ENCODE measurements around the gene STPG1.

Gene STPG1

GRCh38 chr1:24425441-24425840, 11.9 kb upstream of the STPG1 start:
- Histone ChIP-seq H3K4me1 (ENCODE audit: control insufficient read depth, insufficient read depth, low read length) (no peaks in the 10 kb centered on the region), H3K9me3 (replicated peaks; ENCODE audit: low read length) (no peaks in the 10 kb centered on the region), H3K4me3 (ENCODE audit: low read length) (no peak overlapping the region), H3K4me2 (ENCODE audit: low read length) (no peak overlapping the region), H3K9ac (ENCODE audit: low read depth, low read length) (no peak overlapping the region), H3K36me3 (ENCODE audit: insufficient read depth, low read length) (peaks cover 14% of the 10 kb centered on the region), H3K27me3 (ENCODE audit: control insufficient read depth, insufficient read depth, low read length) (no peaks in the 10 kb centered on the region)

DNA sequence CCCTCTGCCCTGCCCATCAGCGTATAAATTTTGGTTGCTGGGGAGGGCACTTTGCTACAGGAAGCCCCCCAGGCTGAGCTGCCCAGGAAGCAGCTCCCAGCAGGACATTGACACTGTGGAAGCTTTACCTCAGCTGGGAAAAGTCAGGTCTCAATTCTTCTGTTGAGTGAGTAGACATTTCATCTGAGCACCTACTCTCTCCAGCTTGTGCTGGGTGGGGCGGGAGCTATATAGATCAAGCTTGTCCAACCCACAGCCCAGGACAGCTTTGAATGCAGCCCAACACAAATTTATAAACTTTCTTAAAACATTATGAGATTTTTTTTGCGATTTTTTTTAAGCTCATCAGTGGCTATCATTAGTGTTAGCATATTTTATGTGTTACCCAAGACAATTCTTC, 11.4 kb upstream of the STPG1 start:
- Histone ChIP-seq H3K4me3 (ENCODE audit: low read length) (no peak overlapping the region), H3K36me3 (ENCODE audit: insufficient read depth, low read length) (peaks cover 14% of the 10 kb centered on the region), H3K4me2 (ENCODE audit: low read length) (no peak overlapping the region), H3K9ac (ENCODE audit: low read depth, low read length) (no peak overlapping the region), H3K27me3 (ENCODE audit: control insufficient read depth, insufficient read depth, low read length) (no peaks in the 10 kb centered on the region), H3K9me3 (replicated peaks; ENCODE audit: low read length) (no peaks in the 10 kb centered on the region), H3K4me1 (ENCODE audit: control insufficient read depth, insufficient read depth, low read length) (no peaks in the 10 kb centered on the region)

- H3K9ac ChIP-seq (ENCODE audit: low read depth, low read length): no peak overlapping the region
- no peak overlapping the region for H3K4me2 ChIP-seq (ENCODE audit: low read length)
- peaks cover 3% of the 10 kb centered on the region for H3K4me1 ChIP-seq (ENCODE audit: control insufficient read depth, insufficient read depth, low read length)
- H3K9me3 ChIP-seq (replicated peaks; ENCODE audit: low read length): no peaks in the 10 kb centered on the region
- no peak overlapping the region for H3K4me3 ChIP-seq (ENCODE audit: low read length)
- H3K27me3 ChIP-seq (ENCODE audit: control insufficient read depth, insufficient read depth, low read length): no peaks in the 10 kb centered on the region
- H3K36me3 ChIP-seq (ENCODE audit: insufficient read depth, low read length): peaks cover 14% of the 10 kb centered on the region
Observed at GRCh38 chr1:24424207-24424606, 10.6 kb upstream of the STPG1 start.

- Histone ChIP-seq H3K4me3 (ENCODE audit: low read length) (no peak overlapping the region), H3K9ac (ENCODE audit: low read depth, low read length) (no peak overlapping the region), H3K4me2 (ENCODE audit: low read length) (no peak overlapping the region), H3K4me1 (ENCODE audit: control insufficient read depth, insufficient read depth, low read length) (peaks cover 29% of the 10 kb centered on the region), H3K27me3 (ENCODE audit: control insufficient read depth, insufficient read depth, low read length) (no peaks in the 10 kb centered on the region), H3K36me3 (ENCODE audit: insufficient read depth, low read length) (peaks cover 14% of the 10 kb centered on the region), H3K9me3 (replicated peaks; ENCODE audit: low read length) (no peaks in the 10 kb centered on the region)
Observed at GRCh38 chr1:24421502-24421901, 7.9 kb upstream of the STPG1 start.

DNA sequence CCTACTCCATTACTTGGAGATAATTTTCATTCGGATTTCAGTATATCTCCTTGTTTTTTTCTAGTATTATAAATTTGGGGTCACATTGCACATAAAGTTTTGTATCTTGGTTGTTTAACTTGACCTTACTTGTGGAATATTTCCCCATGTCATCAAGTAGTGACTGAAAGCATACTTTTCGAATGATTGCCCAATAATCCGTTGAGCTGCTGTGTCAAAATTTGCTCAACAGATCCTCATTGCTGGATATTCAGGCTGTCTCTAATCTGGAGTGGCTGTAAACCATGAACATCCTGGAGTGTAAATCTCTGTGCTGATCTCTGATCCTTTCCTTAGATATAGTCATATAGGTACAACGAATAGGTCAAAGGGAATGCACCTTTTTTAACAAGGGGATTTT, 7.0 kb upstream of the STPG1 start:
- H3K4me2 ChIP-seq (ENCODE audit: low read length): no peak overlapping the region
- peaks cover 35% of the 10 kb centered on the region for H3K4me1 ChIP-seq (ENCODE audit: control insufficient read depth, insufficient read depth, low read length)
- no peaks in the 10 kb centered on the region for H3K9me3 ChIP-seq (replicated peaks; ENCODE audit: low read length)
- peaks cover 14% of the 10 kb centered on the region for H3K36me3 ChIP-seq (ENCODE audit: insufficient read depth, low read length)
- H3K9ac ChIP-seq (ENCODE audit: low read depth, low read length): no peak overlapping the region
- H3K27me3 ChIP-seq (ENCODE audit: control insufficient read depth, insufficient read depth, low read length): no peaks in the 10 kb centered on the region
- H3K4me3 ChIP-seq (ENCODE audit: low read length): no peak overlapping the region

DNA sequence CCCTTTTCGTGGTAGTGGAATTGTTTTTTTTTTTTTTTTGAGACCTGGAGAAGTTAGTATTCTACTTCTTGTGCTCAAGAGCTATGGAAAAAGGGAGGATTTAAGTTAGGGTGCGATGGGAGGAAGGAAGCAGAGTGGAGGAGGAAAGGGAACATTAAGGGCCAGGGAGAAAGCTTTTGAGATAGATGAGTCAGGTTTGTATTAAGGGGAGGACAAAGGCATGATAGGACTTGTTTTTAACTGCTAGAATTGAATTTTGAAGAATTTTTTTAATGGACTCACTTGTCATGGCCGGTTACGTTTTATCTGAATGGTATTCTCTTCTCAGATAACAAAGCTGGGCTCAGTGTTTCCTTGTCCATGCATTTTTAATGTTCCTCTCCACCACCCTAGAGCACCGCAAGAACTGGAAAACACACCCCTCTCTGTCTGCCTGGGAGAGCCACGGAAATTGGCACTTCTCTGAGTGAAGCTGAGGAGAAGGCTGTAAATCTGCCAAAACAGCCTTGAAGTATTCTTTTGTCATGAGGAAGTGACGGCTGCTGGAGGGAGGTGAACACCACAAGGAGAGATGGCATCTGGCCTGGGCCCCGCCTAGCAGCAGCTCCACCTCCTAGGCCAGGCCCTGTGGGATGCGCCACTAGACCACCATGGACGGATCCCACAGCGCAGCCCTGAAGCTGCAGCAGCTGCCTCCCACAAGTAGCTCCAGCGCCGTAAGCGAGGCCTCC, 5.5 kb upstream of the STPG1 start:
- peaks cover 35% of the 10 kb centered on the region for H3K4me1 ChIP-seq (ENCODE audit: control insufficient read depth, insufficient read depth, low read length)
- H3K9me3 ChIP-seq (replicated peaks; ENCODE audit: low read length): no peaks in the 10 kb centered on the region
- H3K36me3 ChIP-seq (ENCODE audit: insufficient read depth, low read length): peaks cover 14% of the 10 kb centered on the region
- H3K27me3 ChIP-seq (ENCODE audit: control insufficient read depth, insufficient read depth, low read length): no peaks in the 10 kb centered on the region
- H3K9ac ChIP-seq (ENCODE audit: low read depth, low read length): peak overlapping the region; percentile 66
- H3K4me3 ChIP-seq (ENCODE audit: low read length): no peak overlapping the region
- no peak overlapping the region for H3K4me2 ChIP-seq (ENCODE audit: low read length)

DNA sequence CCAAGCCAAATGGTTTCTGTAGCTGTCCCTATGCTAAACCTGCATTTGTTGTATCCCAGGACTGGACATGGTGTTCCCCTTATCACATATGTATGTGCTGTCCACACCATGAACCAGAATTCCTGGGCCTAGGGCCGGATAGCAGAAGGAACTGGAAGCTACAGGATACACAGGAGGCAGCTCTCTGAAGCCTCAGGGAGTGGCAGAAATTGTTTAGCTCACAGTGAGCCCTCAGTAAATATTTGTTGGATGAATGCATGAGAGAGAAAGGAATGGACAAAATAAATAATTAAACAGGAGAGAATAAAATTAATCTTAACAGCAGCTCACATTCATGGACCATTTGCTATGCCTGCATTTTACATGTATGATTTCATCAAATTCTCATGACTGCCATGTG, 4.1 kb upstream of the STPG1 start:
- Histone ChIP-seq H3K9ac (ENCODE audit: low read depth, low read length) (peak overlapping the region; percentile 66), H3K27me3 (ENCODE audit: control insufficient read depth, insufficient read depth, low read length) (no peaks in the 10 kb centered on the region), H3K9me3 (replicated peaks; ENCODE audit: low read length) (no peaks in the 10 kb centered on the region), H3K4me1 (ENCODE audit: control insufficient read depth, insufficient read depth, low read length) (peaks cover 45% of the 10 kb centered on the region), H3K4me2 (ENCODE audit: low read length) (peak overlapping the region; percentile 93), H3K36me3 (ENCODE audit: insufficient read depth, low read length) (peaks cover 14% of the 10 kb centered on the region), H3K4me3 (ENCODE audit: low read length) (peak overlapping the region; percentile 22)

GRCh38 chr1:24416666-24417391, 3.2 kb upstream of the STPG1 start:
- Histone ChIP-seq H3K4me1 (ENCODE audit: control insufficient read depth, insufficient read depth, low read length) (peaks cover 54% of the 10 kb centered on the region), H3K36me3 (ENCODE audit: insufficient read depth, low read length) (peaks cover 5% of the 10 kb centered on the region)

GRCh38 chr1:24415910-24416665, 2.5 kb upstream of the STPG1 start:
- Histone ChIP-seq H3K36me3 (ENCODE audit: insufficient read depth, low read length) (no peaks in the 10 kb centered on the region), H3K9me3 (replicated peaks; ENCODE audit: low read length) (no peaks in the 10 kb centered on the region), H3K27me3 (ENCODE audit: control insufficient read depth, insufficient read depth, low read length) (no peaks in the 10 kb centered on the region), H3K4me2 (ENCODE audit: low read length) (peak overlapping the region; percentile 93), H3K4me1 (ENCODE audit: control insufficient read depth, insufficient read depth, low read length) (peaks cover 60% of the 10 kb centered on the region), H3K9ac (ENCODE audit: low read depth, low read length) (peak overlapping the region; percentile 76), H3K4me3 (ENCODE audit: low read length) (peak overlapping the region; percentile 81)

More at GRCh38 chr1:24416666-24417391, 3.2 kb upstream of the STPG1 start:
- no peaks in the 10 kb centered on the region for H3K9me3 ChIP-seq (replicated peaks; ENCODE audit: low read length)
- H3K9ac ChIP-seq (ENCODE audit: low read depth, low read length): peak overlapping the region; percentile 76
- peak overlapping the region; percentile 81 for H3K4me3 ChIP-seq (ENCODE audit: low read length)
- peak overlapping the region; percentile 93 for H3K4me2 ChIP-seq (ENCODE audit: low read length)
- no peaks in the 10 kb centered on the region for H3K27me3 ChIP-seq (ENCODE audit: control insufficient read depth, insufficient read depth, low read length)

DNA sequence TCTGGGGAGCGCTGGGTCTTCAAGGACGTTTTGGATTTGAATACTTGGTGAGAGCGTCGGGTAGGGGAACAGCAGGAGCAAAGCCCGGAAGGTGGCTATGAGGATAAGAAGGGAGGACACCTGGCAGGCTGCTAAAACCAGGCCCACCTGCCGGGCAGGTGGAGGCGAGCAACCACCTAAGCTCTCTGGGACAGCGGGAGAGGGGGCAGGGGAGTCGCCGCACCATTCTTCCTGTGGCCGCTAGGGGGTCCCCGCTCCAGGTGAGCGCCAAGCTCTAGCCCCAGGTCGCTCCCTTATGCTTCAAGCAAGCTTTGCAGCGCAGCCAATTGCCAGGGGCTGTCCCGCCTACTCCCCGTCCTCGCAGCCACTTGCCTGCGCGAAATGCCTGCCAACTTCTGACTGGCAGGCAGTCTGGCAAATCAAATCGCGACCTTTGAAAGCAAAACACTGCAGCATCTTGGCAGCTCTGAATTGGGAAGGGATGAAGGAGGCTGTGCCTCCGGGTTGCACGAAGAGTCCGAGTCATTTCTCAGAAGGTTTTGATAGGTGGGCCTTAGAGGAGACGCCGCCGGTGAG, 1.8 kb upstream of the STPG1 start, which contains the start of gene NIPAL3:
TSS of gene NIPAL3 (plus strand) at position 469 of the 576 bp plus-strand sequence. CDS start 3,746 bp downstream, outside the sequence.
- Histone ChIP-seq H3K27me3 (ENCODE audit: control insufficient read depth, insufficient read depth, low read length) (no peaks in the 10 kb centered on the region), H3K4me1 (ENCODE audit: control insufficient read depth, insufficient read depth, low read length) (peaks cover 60% of the 10 kb centered on the region), H3K4me3 (ENCODE audit: low read length) (peak within 1 kb of the TSS; percentile 81), H3K9me3 (replicated peaks; ENCODE audit: low read length) (no peaks in the 10 kb centered on the region), H3K9ac (ENCODE audit: low read depth, low read length) (peak within 1 kb of the TSS; percentile 76), H3K36me3 (ENCODE audit: insufficient read depth, low read length) (no peaks in the 10 kb centered on the region), H3K4me2 (ENCODE audit: low read length) (peak within 1 kb of the TSS; percentile 93)

DNA sequence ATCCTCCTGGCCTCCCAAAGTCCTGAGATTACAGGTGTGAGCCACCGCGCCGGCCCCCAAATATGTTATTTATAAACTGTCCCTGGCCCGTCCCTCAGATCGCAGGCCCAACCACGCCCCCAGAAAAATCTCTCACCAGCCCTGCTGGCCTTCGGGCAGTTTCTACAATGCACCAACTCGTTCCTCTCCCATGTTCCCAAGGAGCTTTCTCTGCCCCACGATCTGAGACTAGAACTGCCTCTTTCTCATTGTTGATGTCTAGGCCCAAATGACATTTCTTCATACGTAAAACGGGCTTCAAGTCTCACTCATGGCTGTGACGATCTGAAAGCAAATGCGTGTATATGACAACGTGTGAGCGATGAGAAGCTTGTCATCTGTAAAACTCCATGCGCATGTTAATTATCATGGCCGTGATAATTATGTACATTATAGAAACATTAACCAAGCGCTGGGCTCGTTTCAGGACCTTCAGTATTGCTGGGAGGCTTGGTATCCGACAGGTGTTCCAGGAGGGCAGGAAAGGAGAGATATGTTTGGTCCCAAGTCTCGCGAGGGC, 1.3 kb upstream of the STPG1 start:
- Histone ChIP-seq H3K9ac (ENCODE audit: low read depth, low read length) (no peak overlapping the region), H3K27me3 (ENCODE audit: control insufficient read depth, insufficient read depth, low read length) (no peaks in the 10 kb centered on the region), H3K4me2 (ENCODE audit: low read length) (peak overlapping the region; percentile 93), H3K36me3 (ENCODE audit: insufficient read depth, low read length) (no peaks in the 10 kb centered on the region), H3K4me1 (ENCODE audit: control insufficient read depth, insufficient read depth, low read length) (peaks cover 63% of the 10 kb centered on the region), H3K9me3 (replicated peaks; ENCODE audit: low read length) (no peaks in the 10 kb centered on the region), H3K4me3 (ENCODE audit: low read length) (peak overlapping the region; percentile 81)
